Right lung (tissue), 5 donors: ENCODE data around the gene SIGLEC5. TPM values are rescaled to one million over a fixed set of nuclear protein-coding genes. Genes with fewer than 3 reads are reported as not detected.

Source experiments
- DNase-seq, 2 donors: peaks; one replicate each; pipeline ENCODE4 v3.0.0-alpha.2; 2013
- polyA plus RNA-seq, 5 donors: library from polyadenylated mRNA; unstranded; fragments of 120-200 nt; gene quantifications; one replicate each; pipeline versions ENCODE4 v1.2.1 to v1.2.3, GENCODE V29; 2013; ENCODE audit warnings: inconsistent platforms in 1 of 5, low replicate concordance in 1 of 5; ENCODE audit not compliant: insufficient read length in 5 of 5, insufficient read depth in 1 of 5

SIGLEC5 gene
- polyA plus RNA-seq, 5 donors = 0.31 to 1.2 (median 0.50) TPM; not detected in 1

GRCh38 chr19:51589511-51589910 lies 40.7 kb downstream of the SIGLEC5 start:
- DNase-seq = no peak

GRCh38 chr19:51587264-51588191 lies 42.7 kb downstream of the SIGLEC5 start:
- DNase-seq = no peak

DNA sequence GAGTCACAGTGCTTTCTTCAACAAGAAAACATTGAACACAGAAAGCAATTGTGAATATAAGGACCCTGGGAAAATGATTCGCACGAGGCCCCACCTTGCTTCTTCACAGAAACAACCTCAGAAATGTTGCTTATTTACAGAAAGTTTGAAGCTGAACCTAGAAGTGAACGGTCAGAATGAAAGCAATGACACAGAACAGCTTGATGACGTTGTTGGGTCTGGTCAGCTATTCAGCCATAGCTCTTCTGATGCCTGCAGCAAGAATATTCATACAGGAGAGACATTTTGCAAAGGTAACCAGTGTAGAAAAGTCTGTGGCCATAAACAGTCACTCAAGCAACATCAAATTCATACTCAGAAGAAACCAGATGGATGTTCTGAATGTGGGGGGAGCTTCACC lies 43.4 kb downstream of the SIGLEC5 start:
- no peak for DNase-seq

DNA sequence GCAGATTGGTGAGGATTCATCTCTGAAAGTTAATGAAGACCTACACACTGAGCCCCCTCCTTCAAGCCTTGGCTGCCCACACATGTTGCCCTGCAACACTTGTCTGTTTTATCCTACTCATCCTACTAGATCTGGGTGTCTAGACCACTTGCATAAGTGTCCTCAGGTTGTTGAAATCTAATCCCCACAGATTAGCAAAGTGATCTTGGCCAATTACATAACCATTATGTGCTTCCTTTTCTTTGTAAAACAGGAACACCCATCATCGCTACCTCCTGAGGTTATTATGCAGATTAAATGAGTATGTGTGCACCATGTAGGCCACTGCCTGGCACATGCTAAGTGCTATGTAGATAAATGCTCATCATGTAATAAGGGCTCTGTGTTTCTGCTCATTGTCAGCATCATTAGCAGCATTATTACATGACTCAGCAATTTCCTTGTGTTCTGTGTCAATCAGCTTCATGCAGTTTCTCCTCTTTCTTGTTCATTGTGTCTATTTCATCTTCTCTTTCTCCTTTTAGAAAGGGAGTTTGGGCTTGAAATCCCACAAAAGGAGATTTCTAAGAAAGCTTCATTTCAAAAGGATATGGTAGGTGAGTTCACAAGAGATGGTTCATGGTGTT lies 44.0 kb downstream of the SIGLEC5 start:
- no peak for DNase-seq

- no peak for DNase-seq
These were observed 53.4 kb downstream of the SIGLEC5 start for GRCh38 chr19:51576850-51577249.

DNA sequence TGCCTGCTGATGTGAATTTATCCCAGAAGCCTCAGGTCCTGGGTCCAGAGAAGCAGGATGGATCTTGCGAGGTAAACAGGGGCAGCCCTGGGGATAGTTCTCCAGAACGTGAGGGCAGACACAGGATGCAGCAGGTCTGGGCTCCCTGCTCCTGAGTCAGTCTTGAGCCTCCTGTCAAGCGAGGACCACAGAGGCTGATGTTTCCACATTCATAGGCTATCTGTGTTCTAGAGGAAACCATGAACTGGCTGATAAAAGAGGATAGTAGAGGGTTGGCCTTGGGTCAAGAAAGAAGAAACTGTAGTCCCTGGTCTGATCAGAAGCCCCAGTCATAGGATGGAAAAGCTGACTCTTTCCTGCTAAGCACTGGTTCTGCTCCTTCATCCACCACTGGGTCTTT lies 56.9 kb downstream of the SIGLEC5 start:
- no peak for DNase-seq

GRCh38 chr19:51572908-51573307 lies 57.3 kb downstream of the SIGLEC5 start:
- no peak for DNase-seq

- no peak for DNase-seq
These were observed 57.8 kb downstream of the SIGLEC5 start for GRCh38 chr19:51572410-51572809.

DNA sequence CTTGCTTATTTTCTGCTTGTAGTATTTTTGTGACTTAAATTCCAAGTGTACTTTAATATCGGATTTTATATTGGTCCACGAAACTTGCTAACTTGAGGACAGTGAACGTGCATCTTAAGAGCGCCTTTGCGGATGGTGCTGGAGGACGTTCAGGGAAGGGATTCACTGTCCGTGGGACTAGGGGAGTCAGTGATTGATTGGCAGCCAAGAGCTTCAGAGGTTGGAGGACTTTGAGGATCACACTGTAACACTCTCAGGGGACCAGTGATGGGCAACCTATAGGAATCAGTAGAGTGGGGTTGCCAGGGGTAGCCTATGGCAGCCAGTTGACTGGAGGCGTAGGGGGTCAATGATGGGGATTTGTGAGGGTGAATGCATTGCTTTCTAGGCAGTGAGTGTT lies 58.6 kb downstream of the SIGLEC5 start:
- no peak for DNase-seq

DNA sequence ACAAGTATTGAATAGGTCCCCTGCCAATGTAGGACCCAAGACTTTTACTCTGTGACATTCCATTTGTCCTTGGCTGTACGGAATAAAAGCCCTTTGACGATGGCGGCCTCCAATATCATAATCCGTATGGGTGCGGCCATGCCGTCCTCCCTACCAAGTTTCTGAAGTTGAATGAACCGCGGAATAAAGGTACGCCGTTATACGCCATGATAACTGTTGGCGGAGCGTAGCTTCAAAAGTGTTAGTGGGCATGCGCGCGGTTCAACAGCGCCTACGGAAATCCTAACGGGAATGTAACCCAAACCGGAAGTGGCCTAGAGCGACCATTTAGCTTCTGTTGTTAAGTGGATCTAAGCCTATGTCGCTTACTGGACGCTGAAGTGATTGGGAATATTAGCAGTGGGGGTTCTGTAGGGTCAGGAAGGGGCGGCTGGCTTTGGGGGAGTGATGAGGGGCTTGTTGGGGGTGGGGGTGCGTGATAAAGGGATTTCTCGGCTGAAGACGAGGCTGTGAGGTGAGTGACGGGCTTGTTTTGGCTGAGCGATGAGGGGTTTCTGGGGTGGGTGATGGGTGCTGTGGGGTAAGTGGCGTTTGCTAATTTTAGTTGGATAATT lies 59.1 kb downstream of the SIGLEC5 start, which contains the start of gene ZNF175:
Gene ZNF175, plus strand, starts transcription at position 322 of the 614 bp plus-strand sequence. CDS start 2,047 bp downstream, outside the sequence.
- DNase-seq = peak; percentile 96 to 98

DNA sequence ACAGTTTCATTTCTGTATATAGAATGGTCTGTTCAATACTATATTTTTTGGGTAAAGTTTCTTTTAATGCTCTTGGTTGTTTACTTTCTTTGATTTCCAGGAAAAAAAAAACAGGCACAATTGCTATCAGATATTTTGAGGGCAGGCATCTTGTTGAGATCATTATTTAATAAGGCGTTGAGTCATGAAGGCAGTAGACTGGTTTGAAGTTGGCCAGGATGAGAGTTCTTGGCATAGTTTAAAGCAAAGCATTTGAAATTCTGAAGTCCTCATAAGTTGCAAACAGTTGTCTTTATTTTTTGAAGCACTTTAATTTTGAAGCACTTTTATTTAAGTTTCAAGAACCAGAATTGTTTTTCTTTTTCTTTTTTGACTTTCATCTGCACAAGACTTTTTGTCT lies 61.7 kb downstream of the SIGLEC5 start:
- DNase-seq = no peak

DNA sequence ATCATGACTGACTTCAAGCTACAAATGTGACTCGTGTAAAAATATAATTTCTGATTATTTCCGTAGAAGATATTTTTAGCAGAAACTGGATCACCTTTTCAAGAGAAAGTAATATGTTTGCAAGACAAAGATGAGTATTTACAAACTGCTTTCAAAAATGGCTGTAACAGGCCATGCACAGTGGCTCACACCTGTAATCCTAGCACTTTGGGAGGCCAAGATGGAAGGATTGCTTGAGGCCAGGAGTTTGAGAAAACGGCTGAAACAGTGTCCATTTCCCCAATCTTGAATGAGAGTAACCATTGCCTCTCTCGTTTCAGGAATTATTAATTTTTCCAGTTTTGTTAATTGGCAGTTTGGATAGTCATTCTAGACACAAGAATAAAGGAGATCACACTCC lies 62.6 kb downstream of the SIGLEC5 start:
- no peak for DNase-seq

GRCh38 chr19:51566489-51567100 lies 63.6 kb downstream of the SIGLEC5 start:
- no peak for DNase-seq

DNA sequence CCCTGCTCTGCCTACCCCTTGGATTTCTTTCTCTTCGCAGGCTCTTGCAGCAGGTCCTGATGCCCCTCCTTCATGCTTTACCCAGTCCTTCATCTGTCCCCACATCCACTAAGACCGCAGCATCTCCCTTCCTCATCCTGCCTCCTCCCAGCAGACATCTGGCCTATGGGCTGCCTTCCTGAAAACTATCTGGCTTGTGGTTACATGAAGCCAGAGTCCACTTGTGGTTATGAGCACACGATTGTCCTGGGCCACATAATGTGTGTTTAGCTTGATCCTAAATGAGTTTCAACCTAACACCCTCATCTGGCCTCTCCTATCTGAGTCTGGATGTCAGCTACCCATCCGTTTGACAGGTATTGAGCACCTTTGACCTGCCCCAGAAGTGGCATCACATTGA lies 64.6 kb downstream of the SIGLEC5 start:
- DNase-seq = no peak

GRCh38 chr19:51564791-51565190 lies 65.4 kb downstream of the SIGLEC5 start:
- DNase-seq = no peak

Other genes starting within 250 kb of the SIGLEC5 start
- not detected for gene LIM2, start 242.4 kb downstream of the SIGLEC5 start, polyA plus RNA-seq
- gene C19orf84, start 239.8 kb downstream of the SIGLEC5 start, polyA plus RNA-seq = under 1 TPM; 0.12 to 0.28 (median 0.23) TPM
- gene SIGLEC10, start 212.8 kb downstream of the SIGLEC5 start, polyA plus RNA-seq = 1 to 10 TPM in 4 of 5 donors, under 1 TPM in 1; 0.91 to 1.7 (median 1.4) TPM
- gene SIGLEC8, start 171.9 kb downstream of the SIGLEC5 start, polyA plus RNA-seq = under 1 TPM in 2 of 5 donors, not detected in 3; 0.05 to 0.06 TPM
- not detected for gene CEACAM18, start 151.9 kb downstream of the SIGLEC5 start, polyA plus RNA-seq
- gene SIGLEC12, start 128.6 kb downstream of the SIGLEC5 start, polyA plus RNA-seq = under 1 TPM in 2 of 5 donors, not detected in 3; 0.28 to 0.49 TPM
- gene SIGLEC6, start 98.7 kb downstream of the SIGLEC5 start, polyA plus RNA-seq = under 1 TPM in 4 of 5 donors, not detected in 1; 0.13 to 0.32 (median 0.23) TPM
- 10 to 100 TPM; 11.1 to 22.4 (median 19.3) TPM for gene ZNF175, start 59.1 kb downstream of the SIGLEC5 start, polyA plus RNA-seq
- 1 to 10 TPM in 4 of 5 donors, under 1 TPM in 1; 0.90 to 3.0 (median 2.2) TPM for gene SIGLEC14, start 16.4 kb upstream of the SIGLEC5 start, polyA plus RNA-seq
- gene SPACA6, start 62.9 kb upstream of the SIGLEC5 start, polyA plus RNA-seq = 10 to 100 TPM; 14.7 to 21.7 (median 20.5) TPM
- gene HAS1, start 93.6 kb upstream of the SIGLEC5 start, polyA plus RNA-seq = 1 to 10 TPM in 1 of 5 donors, under 1 TPM in 4; 0.20 to 1.4 (median 0.36) TPM
- gene FPR1, start 121.5 kb upstream of the SIGLEC5 start, polyA plus RNA-seq = 1 to 10 TPM; 1.2 to 2.7 (median 2.3) TPM
- under 1 TPM; 0.18 to 0.45 (median 0.33) TPM for gene FPR2, start 130.8 kb upstream of the SIGLEC5 start, polyA plus RNA-seq
- gene FPR3, start 164.8 kb upstream of the SIGLEC5 start, polyA plus RNA-seq = 1 to 10 TPM in 3 of 5 donors, under 1 TPM in 2; 0.81 to 1.8 (median 1.0) TPM